Heart left ventricle (tissue), 16 donors: ENCODE data around the gene GABBR2. TPM values are rescaled to one million over a fixed set of nuclear protein-coding genes. Genes with fewer than 3 reads are reported as not detected.

ENCODE experiments used
- ATAC-seq, 4 donors: fragments of 200-7000 bp; cut with Tn5 transposase; one replicate each; pipeline ENCODE4 v1.9.1; 2020 to 2022; ENCODE audit warnings: moderate library complexity in 4 of 4, mild to moderate bottlenecking in 3 of 4, moderate number of reproducible peaks in 1 of 4
- DNase-seq, 5 donors: peaks; one replicate each; pipeline ENCODE4 v3.0.0-alpha.2; 2020
- H3K27ac ChIP-seq, 12 donors: fragments of 200-600 bp; sonication (generic) in 4 of 12; one replicate each; pipeline versions ENCODE4 v1.5.0 to v1.8.0; 2016 to 2022; ENCODE audit warnings: mild to moderate bottlenecking in 2 of 12
- H3K27me3 ChIP-seq, 9 donors: fragments of 200-600 bp; sonication (generic) in 2 of 9; one replicate each; pipeline versions ENCODE4 v1.5.1 to v1.8.0; 2016 to 2022; ENCODE audit warnings: mild to moderate bottlenecking in 3 of 9
- H3K36me3 ChIP-seq, 9 donors: fragments of 200-600 bp; sonication (generic) in 2 of 9; one replicate each; pipeline versions ENCODE4 v1.5.0 to v1.8.0; 2018 to 2022; ENCODE audit warnings: mild to moderate bottlenecking in 2 of 9
- H3K4me1 ChIP-seq, 12 donors: fragments of 200-600 bp; sonication (generic) in 4 of 12; one replicate each; pipeline versions ENCODE4 v1.5.0 to v1.8.0; 2016 to 2022; ENCODE audit warnings: mild to moderate bottlenecking in 3 of 12
- H3K4me3 ChIP-seq, 12 donors: fragments of 200-600 bp; sonication (generic) in 4 of 12; one replicate each; pipeline versions ENCODE4 v1.5.0 to v1.8.0; 2017 to 2022; ENCODE audit warnings: mild to moderate bottlenecking in 9 of 12, moderate library complexity in 4 of 12
- H3K9me3 ChIP-seq, 12 donors: fragments of 200-600 bp; sonication (generic) in 4 of 12; one replicate each; pipeline versions ENCODE4 v1.5.0 to v1.8.0; 2016 to 2022; ENCODE audit warnings: mild to moderate bottlenecking in 1 of 12
- CTCF ChIP-seq, 12 donors: fragments of 200-600 bp; sonication (generic) in 4 of 12; IDR thresholded peaks; one replicate each; pipeline versions ENCODE4 v1.5.0 to v1.8.0; 2018 to 2022; ENCODE audit warnings: antibody characterized with exemption in 12 of 12, mild to moderate bottlenecking in 5 of 12
- POLR2A ChIP-seq, 2 donors: fragments of 450-650 bp; IDR thresholded peaks; one replicate each; pipeline ENCODE4 v1.6.1; 2017; ENCODE audit warnings: antibody characterized with exemption in 2 of 2, mild to moderate bottlenecking in 2 of 2, moderate library complexity in 2 of 2
- WGBS, 4 donors: extraction: QIAGEN DNeasy Blood & Tissue Kit in 2 of 4; methylation state at CpG; one replicate each; pipeline versions ENCODE4 v1.1.5 to v1.1.7; 2013 to 2018; 5-methylcytosine and 5-hydroxymethylcytosine counted together
- intact Hi-C, 10 donors: fragments of 100-400 bp; cut with DNase I; formaldehyde crosslinking; loops; one replicate each; pipeline versions ENCODE4 v1.11.1 to v1.14.2; 2022
- polyA plus RNA-seq, 2 donors: library from polyadenylated mRNA; stranded (reverse); fragments of 200-250 nt; gene quantifications; one replicate each; pipeline ENCODE4 v1.2.3, GENCODE V29; 2013
- total RNA-seq, 9 donors: library from RNA; depleted of rRNA in 2 of 9; stranded (reverse); fragments of >200 nt in 2 of 9; fragmentation: NEBNext Ultra II Directional in 3 of 9; extraction: Animal tissue kit (Norgen Biotek cat#: 25700) in 3 of 9; gene quantifications; one replicate each; pipeline versions ENCODE4 v1.1.0 to v1.2.4, GENCODE V29; 2016 to 2023
- donor health status: ischemic (EF 13 %, LVEDD 7.1; RV severe dilation, severe dysfunction).
- donor health status: healthy with polysubstance abuse.
- donor health status: DM: no; HTN: yes; CAD: no.
- donor health status: DM: no; HTN: no; CAD: no.
- donor health status: ischemic (EF 25% LVEDD 6.9; RV normal size, moderate dysfunction).
- donor health status: ischemic (EF 25% LVEDD 5.7; RV mildly dilated, moderate dysfunction).
- donor health status: healthy.
- donor health status: DM: yes; HTN: yes; CAD: no.
- donor health status: ischemic (EF 35%, LVEDD 5.7; RV mildly dilated, moderate dysfunction).
- donor health status: nonischemic (EF 11% LVEDD 7.7; RV severe dilation, severe dysfunction).
- donor health status: DM: yes; HTN: yes; CAD: no.
- donor health status: PGD.
- donor health status: ischemic (EF 29% LVEDD 5.4; RV normal size, mild dysfunction).
- donor health status: nonischemic (EF 23%, LVEDD 6.1; RV moderate dilation, normal function).

GABBR2 gene
- total and polyA plus RNA-seq, 11 donors, result 0.11 to 3.4 (median 0.58) TPM

- no peaks in the 10 kb centered on the region for H3K27me3 ChIP-seq
- H3K36me3 ChIP-seq, result no peaks in the 10 kb centered on the region
- H3K4me3 ChIP-seq, result no peak overlapping the region
- intact Hi-C loops, result no loop called here
- H3K27ac ChIP-seq, result no peak overlapping the region
- DNase-seq, result no peak
- no peaks in the 10 kb centered on the region for H3K9me3 ChIP-seq
- no peak for TF ChIP-seq POLR2A (IDR thresholded peaks at IDR 0.05)
- peak in 3 of 12 donors; percentile 15 to 28 (median 18) for TF ChIP-seq CTCF (IDR thresholded peaks at IDR 0.05)
- ATAC-seq, result no peak
- 48 to 58% (median 52%) methylated on average over 12 of the region's 12 CpGs for WGBS, 4 donors
- H3K4me1 ChIP-seq, result no peaks in the 10 kb centered on the region
These were observed 172.1 kb downstream of the GABBR2 start for GRCh38 chr9:98536542-98537173.

- 66 to 72% (median 70%) methylated on average over 4 of the region's 4 CpGs for WGBS, 4 donors
- intact Hi-C loops, result no loop called here
These were observed 174.9 kb downstream of the GABBR2 start for GRCh38 chr9:98533866-98534265.

GRCh38 chr9:98533132-98533531 is 175.6 kb downstream of the GABBR2 start:
- ATAC-seq, result no peak
- WGBS, 4 donors, result 42 to 52% (median 51%) methylated on average over 2 to 4 of the region's 4 CpGs
- no peak for TF ChIP-seq CTCF (IDR thresholded peaks at IDR 0.05)
- TF ChIP-seq POLR2A (IDR thresholded peaks at IDR 0.05), result no peak
- H3K27me3 ChIP-seq, result peaks cover 0 to 6% (median 0%) of the 10 kb centered on the region in 9 donors
- H3K4me1 ChIP-seq, result no peaks in the 10 kb centered on the region
- H3K36me3 ChIP-seq, result no peaks in the 10 kb centered on the region
- intact Hi-C loops, result no loop called here
- H3K27ac ChIP-seq, result no peak overlapping the region
- no peak for DNase-seq
- no peaks in the 10 kb centered on the region for H3K9me3 ChIP-seq
- H3K4me3 ChIP-seq, result no peak overlapping the region

More at GRCh38 chr9:98533866-98534265, 174.9 kb downstream of the GABBR2 start:
- TF ChIP-seq POLR2A (IDR thresholded peaks at IDR 0.05) (no peak), CTCF (IDR thresholded peaks at IDR 0.05) (no peak)
- Histone ChIP-seq H3K4me1 (no peaks in the 10 kb centered on the region), H3K27me3 (peaks cover 0 to 4% (median 0%) of the 10 kb centered on the region in 9 donors), H3K27ac (no peak overlapping the region), H3K4me3 (no peak overlapping the region), H3K9me3 (no peaks in the 10 kb centered on the region), H3K36me3 (no peaks in the 10 kb centered on the region)
- DNase-seq (no peak), ATAC-seq (no peak)

GRCh38 chr9:98532574-98532973 is 176.2 kb downstream of the GABBR2 start:
- WGBS, 4 donors, result 62 to 77% (median 72%) methylated on average over 3 of the region's 3 CpGs
- ATAC-seq, result no peak
- Histone ChIP-seq H3K4me3 (no peak overlapping the region), H3K4me1 (no peaks in the 10 kb centered on the region), H3K27me3 (peaks cover 0 to 6% (median 0%) of the 10 kb centered on the region in 9 donors), H3K27ac (no peak overlapping the region), H3K36me3 (no peaks in the 10 kb centered on the region), H3K9me3 (no peaks in the 10 kb centered on the region)
- DNase-seq, result no peak
- intact Hi-C loops, result no loop called here
- TF ChIP-seq CTCF (IDR thresholded peaks at IDR 0.05), result no peak
- no peak for TF ChIP-seq POLR2A (IDR thresholded peaks at IDR 0.05)
